Fibroblast of skin of left quadriceps (primary cell): ENCODE results near the gene CSRP2.

Source experiments
- DNase-seq, 2 experiments: peaks; one replicate each; pipeline ENCODE4 v3.0.0-alpha.2; 2013; ENCODE audit warnings: low read depth in 2 of 2

CSRP2 gene

GRCh38 chr12:76863005-76863670 is 15.7 kb downstream of the CSRP2 start:
- DNase-seq = peak; percentile 94 to 95

DNA sequence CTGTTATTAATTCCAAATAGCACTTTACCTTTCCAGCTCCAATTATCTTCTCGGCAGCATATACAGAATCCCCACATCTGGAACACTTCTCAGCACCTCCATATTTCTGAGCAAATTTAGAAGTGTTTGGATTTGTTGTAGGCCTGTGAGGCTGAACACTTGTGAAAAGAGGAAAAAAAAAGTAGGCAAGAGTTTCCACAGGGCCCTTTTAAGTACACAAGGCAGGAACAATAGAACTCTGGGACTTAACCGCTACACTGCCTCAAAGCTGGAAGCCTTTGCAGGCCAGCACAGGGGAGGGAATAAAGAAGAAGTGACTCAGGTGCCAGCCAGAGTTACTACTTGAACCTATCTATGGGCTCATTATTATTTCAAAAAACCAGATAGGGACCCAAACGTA is 18.6 kb downstream of the CSRP2 start:
- DNase-seq = no peak

GRCh38 chr12:76859611-76860010 is 19.2 kb downstream of the CSRP2 start:
- no peak for DNase-seq

DNA sequence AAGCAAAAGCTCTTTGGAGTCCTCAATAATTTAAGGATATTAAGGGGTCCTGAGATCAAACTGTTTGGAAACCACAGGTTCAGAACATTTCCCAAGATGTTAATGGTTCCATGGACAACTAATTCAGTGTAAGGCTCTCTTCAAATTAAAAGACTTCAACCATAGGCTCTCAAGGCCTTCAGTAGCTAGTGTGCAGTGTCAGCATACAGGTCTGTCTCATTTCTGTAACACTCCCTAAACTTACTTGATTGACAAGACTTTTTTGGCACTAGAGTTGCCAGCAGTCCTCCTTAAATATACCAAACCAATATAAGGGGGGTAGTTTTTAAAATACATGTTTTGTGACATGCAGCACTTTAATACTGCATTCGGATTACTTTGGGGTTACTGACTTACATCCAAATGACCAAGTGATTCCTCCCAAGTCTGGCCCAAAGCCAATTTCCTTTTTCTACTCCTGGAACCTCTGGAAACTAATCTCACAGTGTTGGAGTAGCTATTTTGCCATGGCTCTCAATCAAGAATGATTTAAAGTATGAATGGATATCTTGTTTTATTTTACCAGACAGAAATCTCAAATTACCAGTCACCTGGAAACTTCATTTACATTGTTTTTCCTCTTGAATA is 22.7 kb downstream of the CSRP2 start:
- no peak for DNase-seq

- DNase-seq = no peak
These were observed 23.5 kb downstream of the CSRP2 start for GRCh38 chr12:76855271-76855670.

GRCh38 chr12:76852106-76852505 is 26.7 kb downstream of the CSRP2 start:
- DNase-seq = no peak

GRCh38 chr12:76848132-76848531 is 30.7 kb downstream of the CSRP2 start:
- no peak for DNase-seq

GRCh38 chr12:76847260-76847659 is 31.6 kb downstream of the CSRP2 start:
- no peak for DNase-seq

DNA sequence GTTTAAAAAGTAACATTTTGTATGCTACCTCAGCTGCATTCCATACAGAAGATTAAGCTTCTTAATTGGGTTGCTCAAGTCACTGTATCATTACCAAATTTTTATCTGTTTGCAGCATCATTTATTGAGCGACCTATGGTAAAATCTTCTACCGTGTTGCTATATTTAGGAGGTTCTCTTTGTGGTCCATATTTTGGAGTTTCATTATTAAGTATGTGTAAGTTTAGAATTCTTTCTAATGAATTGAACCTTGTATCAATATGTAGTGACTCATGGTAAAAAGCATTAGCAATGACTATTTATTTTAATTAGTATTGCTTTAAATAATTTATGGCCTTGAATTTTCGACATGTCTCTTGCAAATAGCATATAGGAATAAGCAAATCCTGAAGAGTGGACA is 42.2 kb downstream of the CSRP2 start:
- no peak for DNase-seq

DNA sequence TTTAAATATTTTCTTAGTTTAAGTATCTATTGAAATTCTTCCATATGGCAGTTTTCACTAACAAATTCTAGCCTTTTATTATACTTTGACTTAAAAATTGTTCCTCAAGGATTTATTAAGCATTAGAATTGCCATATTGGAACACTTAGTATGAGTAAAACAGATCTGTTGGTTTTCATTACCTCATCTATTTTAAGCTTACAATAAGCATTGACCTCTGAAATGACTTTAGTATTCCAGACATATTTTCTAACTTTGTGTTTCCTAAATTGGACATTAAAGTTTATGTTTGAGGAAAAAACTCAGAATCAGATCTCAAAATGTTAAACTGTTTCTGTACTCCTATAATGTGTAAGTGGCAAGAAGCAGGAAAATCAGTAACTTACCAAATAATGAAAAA is 48.4 kb downstream of the CSRP2 start:
- peak; percentile 6 to 7 for DNase-seq

DNA sequence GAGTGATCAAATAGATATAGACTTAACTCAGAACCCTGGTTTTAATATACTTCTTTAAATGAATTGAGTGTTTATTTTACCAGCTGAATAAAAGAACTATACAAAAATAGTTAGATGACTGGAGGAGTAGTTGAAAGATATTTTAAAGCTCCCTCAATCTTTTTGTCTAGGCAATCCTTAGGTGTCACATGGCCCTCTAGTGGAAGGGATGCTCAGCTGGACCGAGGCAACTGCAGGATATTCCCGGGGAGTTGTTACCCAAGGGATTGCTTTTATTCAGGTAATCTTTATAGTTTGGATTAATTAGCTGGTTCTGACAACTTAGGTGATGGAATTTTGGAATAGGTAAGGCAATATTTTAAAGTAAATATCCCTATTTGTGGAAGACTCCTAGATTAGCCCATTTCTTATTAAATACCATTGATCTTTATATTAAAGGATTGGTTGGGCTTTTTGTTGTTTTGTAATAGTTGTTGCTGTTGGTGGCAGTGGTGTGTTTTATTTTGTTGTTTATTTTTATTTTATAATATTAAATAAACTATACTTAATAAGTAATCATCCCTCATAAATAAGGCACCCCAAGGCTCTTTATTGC is 57.8 kb downstream of the CSRP2 start:
- DNase-seq = peak; percentile 10

DNA sequence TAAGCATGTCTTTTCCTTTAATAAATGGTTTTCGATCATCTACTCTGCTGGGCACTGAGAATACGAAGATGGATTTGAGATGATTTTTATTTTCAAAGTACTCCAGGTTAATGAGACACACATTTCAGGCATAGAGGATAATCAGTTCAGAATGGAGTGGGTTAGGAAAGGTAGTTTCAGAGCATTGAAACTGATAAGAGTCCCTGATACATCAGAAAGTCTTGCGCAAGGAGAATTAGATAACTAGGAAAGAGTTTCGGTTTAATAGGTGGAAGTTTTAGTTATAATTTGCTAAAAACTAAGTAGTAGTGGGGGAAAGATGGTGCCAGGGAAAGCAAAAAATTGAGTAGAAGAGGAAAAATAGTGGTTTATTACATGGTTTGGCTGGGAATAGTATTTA is 64.8 kb downstream of the CSRP2 start:
- no peak for DNase-seq

DNA sequence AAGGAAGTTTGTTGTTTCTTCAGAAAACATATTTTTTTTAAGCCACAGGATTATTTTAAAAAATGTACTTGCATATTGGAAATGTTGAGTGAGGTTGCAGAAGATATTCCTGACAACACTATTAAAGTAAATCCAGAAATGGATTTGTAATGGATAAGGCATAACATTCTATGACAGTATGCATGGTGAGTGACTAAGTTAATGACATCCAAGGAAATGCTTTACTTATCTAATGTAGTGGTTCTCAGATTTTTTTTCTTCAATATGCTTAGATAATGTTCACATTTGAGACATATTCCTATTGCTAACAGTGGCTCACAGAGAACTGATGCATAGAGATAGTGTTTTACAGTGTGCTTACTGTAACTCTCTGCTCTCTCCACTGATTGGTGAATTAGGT is 65.6 kb downstream of the CSRP2 start:
- no peak for DNase-seq

- no peak for DNase-seq
These were observed 66.8 kb downstream of the CSRP2 start for GRCh38 chr12:76811976-76812375.

GRCh38 chr12:76810671-76811419 is 68.0 kb downstream of the CSRP2 start:
- DNase-seq = no peak
